PC-9 (cell line): ENCODE results near the gene PDE6B. TPM values are rescaled to one million over a fixed set of nuclear protein-coding genes. Genes with fewer than 3 reads are reported as not detected.

ENCODE experiments used
- BruUV-seq: library from RNA; stranded (reverse); fragments of 400-500 nt; replicated peaks from 2 replicates; lab custom pipeline; 2021; lab: Mats Ljungman, UMichigan
- CTCF ChIA-PET: fragments of 300-600 bp; sonication (Branson Sonifier 250); formaldehyde crosslinking; loops from one replicate; lab custom pipeline; 2022; ENCODE audit warnings: antibody characterized with exemption; lab: Charles Lee
- POLR2A ChIA-PET: fragments of 300-600 bp; sonication (Branson Sonifier 250); formaldehyde crosslinking; loops from one replicate; lab custom pipeline; 2022; ENCODE audit warnings: antibody characterized with exemption; ENCODE audit not compliant: unreplicated experiment; lab: Charles Lee
- DNase-seq, 2 experiments: peaks; one replicate each; pipeline versions ENCODE4 v3.0.0 to v3.0.0-alpha.2; 2015 to 2022; ENCODE audit warnings: mixed read lengths in 1 of 2
- H2AFZ ChIP-seq: fragments of 200-600 bp; sonication (generic); 2 replicates; pipeline ENCODE4 v1.8.1; 2017; ENCODE audit warnings: antibody characterized with exemption
- H3F3A ChIP-seq: fragments of 200-600 bp; sonication (generic); 2 replicates; pipeline ENCODE4 v1.8.1; 2017; ENCODE audit warnings: antibody characterized with exemption, mild to moderate bottlenecking, low read depth; ENCODE audit not compliant: insufficient read depth
- H3K27ac ChIP-seq: fragments of 200-600 bp; sonication (generic); 2 replicates; pipeline ENCODE4 v1.6.1; 2016; ENCODE audit warnings: mixed run types
- H3K27me3 ChIP-seq: fragments of 200-600 bp; sonication (generic); 2 replicates; pipeline ENCODE4 v1.6.1; 2016; ENCODE audit warnings: low read depth, mixed run types; ENCODE audit not compliant: insufficient read depth
- H3K36me3 ChIP-seq: fragments of 200-600 bp; sonication (generic); 2 replicates; pipeline ENCODE4 v1.6.1; 2016; ENCODE audit warnings: low read depth, mixed run types
- H3K4me1 ChIP-seq: fragments of 200-600 bp; sonication (generic); replicated peaks from 2 replicates; pipeline ENCODE4 v1.6.1; 2016; ENCODE audit warnings: mixed run types; ENCODE audit not compliant: insufficient read depth
- H3K4me2 ChIP-seq: fragments of 200-600 bp; sonication (generic); 2 replicates; pipeline ENCODE4 v1.6.1; 2017; ENCODE audit warnings: mixed run types
- H3K4me3 ChIP-seq: fragments of 200-600 bp; sonication (generic); 2 replicates; pipeline ENCODE4 v1.6.1; 2016; ENCODE audit warnings: mixed run types
- H3K79me2 ChIP-seq: fragments of 200-600 bp; sonication (generic); 2 replicates; pipeline ENCODE4 v1.6.1; 2017; ENCODE audit warnings: low read depth, mixed run types
- H3K9me2 ChIP-seq: fragments of 200-600 bp; sonication (generic); 2 replicates; pipeline ENCODE4 v1.8.1; 2017; ENCODE audit warnings: mild to moderate bottlenecking; ENCODE audit not compliant: insufficient read depth
- H3K9me3 ChIP-seq: fragments of 200-600 bp; sonication (generic); 2 replicates; pipeline ENCODE4 v1.8.1; 2016; ENCODE audit warnings: low read depth; ENCODE audit not compliant: insufficient read depth
- H4K20me1 ChIP-seq: fragments of 200-600 bp; sonication (generic); 2 replicates; pipeline ENCODE4 v1.8.1; 2017; ENCODE audit not compliant: insufficient read depth
- EZH2 ChIP-seq: fragments of 200-600 bp; sonication (generic); IDR thresholded peaks from 2 replicates; pipeline ENCODE4 v1.8.0; 2017; ENCODE audit warnings: antibody characterized with exemption, low read depth
- intact Hi-C: fragments of 100-400 bp; cut with micrococcal nuclease; formaldehyde crosslinking; loops from one replicate; pipeline ENCODE4 v1.10.0; 2022; ENCODE audit not compliant: unreplicated experiment
- total RNA-seq: library from RNA; stranded (reverse); gene quantifications from 2 replicates; pipeline ENCODE4 v1.2.3, GENCODE V29; 2021
- TF ChIP-seq, protein P1 (sequence below): fragments of 200-600 bp; sonication (generic); conservative IDR thresholded peaks from 2 replicates; pipeline ENCODE4 v1.6.1; 2017; ENCODE audit warnings: mixed run types, antibody characterized with exemption, mild to moderate bottlenecking, moderate library complexity

PDE6B gene
- total RNA-seq, 1 experiment from 2014 or later = 5.9 TPM

DNA sequence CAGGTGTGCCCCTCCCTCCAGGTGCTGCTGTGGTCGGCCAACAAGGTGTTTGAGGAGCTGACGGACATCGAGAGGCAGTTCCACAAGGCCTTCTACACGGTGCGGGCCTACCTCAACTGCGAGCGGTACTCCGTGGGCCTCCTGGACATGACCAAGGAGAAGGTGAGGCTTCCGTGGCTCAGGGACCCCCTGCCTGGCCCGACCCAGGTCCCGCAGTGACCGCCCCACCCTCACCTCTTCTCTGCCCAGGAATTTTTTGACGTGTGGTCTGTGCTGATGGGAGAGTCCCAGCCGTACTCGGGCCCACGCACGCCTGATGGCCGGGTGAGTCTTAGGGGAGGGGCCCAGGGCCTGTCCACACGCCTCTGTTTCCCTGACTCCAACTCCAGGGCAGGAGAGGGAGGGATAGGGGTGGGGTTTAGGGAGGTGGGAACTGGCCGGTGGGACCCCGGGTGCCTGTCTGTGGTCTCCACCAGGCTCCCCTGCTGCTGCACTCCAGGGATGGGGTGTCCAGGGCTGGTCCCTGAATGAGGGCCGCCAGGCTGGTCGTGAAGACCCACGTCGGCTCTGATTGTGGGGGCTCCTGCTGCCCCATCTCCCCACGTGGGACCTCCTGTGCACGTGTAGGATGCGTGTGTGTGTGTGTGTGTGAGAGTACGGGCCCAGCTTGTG, 28.6 kb downstream of the PDE6B start:
- no peaks in the 10 kb centered on the region for H3K36me3 ChIP-seq
- H3K4me1 ChIP-seq = no peaks in the 10 kb centered on the region
- H3K9me2 ChIP-seq = no peaks in the 10 kb centered on the region
- no peaks in the 10 kb centered on the region for H4K20me1 ChIP-seq
- intact Hi-C loops = no loop called here
- no peaks in the 10 kb centered on the region for H3K79me2 ChIP-seq
- no peak for DNase-seq
- H3F3A ChIP-seq = no peaks in the 10 kb centered on the region
- POLR2A ChIA-PET = no interaction called here
- no peak overlapping the region for H2AFZ ChIP-seq
- H3K4me3 ChIP-seq = no peak overlapping the region
- no TSS peak for BruUV-seq
- TF ChIP-seq, protein P1, sequence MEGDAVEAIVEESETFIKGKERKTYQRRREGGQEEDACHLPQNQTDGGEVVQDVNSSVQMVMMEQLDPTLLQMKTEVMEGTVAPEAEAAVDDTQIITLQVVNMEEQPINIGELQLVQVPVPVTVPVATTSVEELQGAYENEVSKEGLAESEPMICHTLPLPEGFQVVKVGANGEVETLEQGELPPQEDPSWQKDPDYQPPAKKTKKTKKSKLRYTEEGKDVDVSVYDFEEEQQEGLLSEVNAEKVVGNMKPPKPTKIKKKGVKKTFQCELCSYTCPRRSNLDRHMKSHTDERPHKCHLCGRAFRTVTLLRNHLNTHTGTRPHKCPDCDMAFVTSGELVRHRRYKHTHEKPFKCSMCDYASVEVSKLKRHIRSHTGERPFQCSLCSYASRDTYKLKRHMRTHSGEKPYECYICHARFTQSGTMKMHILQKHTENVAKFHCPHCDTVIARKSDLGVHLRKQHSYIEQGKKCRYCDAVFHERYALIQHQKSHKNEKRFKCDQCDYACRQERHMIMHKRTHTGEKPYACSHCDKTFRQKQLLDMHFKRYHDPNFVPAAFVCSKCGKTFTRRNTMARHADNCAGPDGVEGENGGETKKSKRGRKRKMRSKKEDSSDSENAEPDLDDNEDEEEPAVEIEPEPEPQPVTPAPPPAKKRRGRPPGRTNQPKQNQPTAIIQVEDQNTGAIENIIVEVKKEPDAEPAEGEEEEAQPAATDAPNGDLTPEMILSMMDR = no peak
- no peak for TF ChIP-seq EZH2
- H3K4me2 ChIP-seq = no peak overlapping the region
- peaks cover 55% of the 10 kb centered on the region for H3K27me3 ChIP-seq
- no peaks in the 10 kb centered on the region for H3K9me3 ChIP-seq
- H3K27ac ChIP-seq = no peak overlapping the region
- CTCF ChIA-PET = no interaction called here

DNA sequence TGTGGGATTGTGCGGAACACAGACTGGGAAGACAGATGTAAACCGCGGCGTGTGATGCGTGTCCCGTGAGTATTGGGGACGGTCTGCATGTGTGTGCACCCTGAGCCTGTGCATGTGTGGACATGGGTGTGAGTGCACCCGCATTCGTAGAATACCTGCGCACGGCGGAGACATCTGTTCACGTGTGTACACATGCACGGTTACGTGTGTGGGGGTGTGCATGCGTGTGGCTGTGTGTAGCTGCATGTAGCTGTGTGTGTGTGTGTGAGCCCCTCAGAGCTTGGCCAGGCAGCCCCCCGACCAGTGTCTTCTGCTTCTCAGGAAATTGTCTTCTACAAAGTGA, 29.1 kb downstream of the PDE6B start:
- H3K4me1 ChIP-seq = no peaks in the 10 kb centered on the region
- intact Hi-C loops = no loop called here

DNA sequence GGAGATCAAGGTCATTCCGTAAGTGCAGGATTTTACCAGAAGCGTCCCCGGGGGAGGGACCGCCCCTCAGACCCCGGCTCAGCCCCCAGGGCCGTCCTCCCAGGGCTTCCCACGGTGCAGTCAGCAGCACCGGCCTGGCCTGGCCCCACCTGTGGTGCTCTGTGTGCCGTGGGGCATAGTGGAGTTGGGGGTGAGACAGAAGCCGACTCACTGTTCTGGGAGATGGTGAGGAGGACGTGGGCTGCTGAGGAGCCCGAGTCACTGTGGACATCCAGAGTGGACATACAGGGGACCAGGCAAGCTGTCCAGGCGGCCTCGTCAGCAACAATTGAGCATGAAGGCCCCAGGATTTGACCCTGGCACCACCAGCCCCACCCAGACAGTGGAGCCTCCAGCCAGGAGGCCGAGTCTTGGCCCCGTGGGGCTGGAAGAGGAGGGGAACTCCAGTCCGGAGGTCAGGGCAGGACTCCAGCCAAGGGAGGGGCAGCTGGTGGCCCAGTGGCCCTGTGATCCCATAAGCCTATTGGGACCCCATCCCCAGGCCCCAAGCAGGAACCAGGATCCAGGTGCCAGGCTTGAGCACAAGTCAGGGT, 29.6 kb downstream of the PDE6B start:
- no peaks in the 10 kb centered on the region for H3K9me2 ChIP-seq
- H3F3A ChIP-seq = no peaks in the 10 kb centered on the region
- ChIA-PET CTCF (no interaction called here), POLR2A (no interaction called here)
- H3K4me2 ChIP-seq = no peak overlapping the region
- no TSS peak for BruUV-seq
- no peaks in the 10 kb centered on the region for H4K20me1 ChIP-seq
- H3K4me1 ChIP-seq = no peaks in the 10 kb centered on the region
- no peak for DNase-seq
- no peak overlapping the region for H3K27ac ChIP-seq
- no peaks in the 10 kb centered on the region for H3K9me3 ChIP-seq
- H3K27me3 ChIP-seq = peaks cover 51% of the 10 kb centered on the region
- H3K36me3 ChIP-seq = no peaks in the 10 kb centered on the region
- intact Hi-C loops = no loop called here
- H2AFZ ChIP-seq = no peak overlapping the region
- H3K4me3 ChIP-seq = no peak overlapping the region
- TF ChIP-seq, protein P1 = no peak
- no peak for TF ChIP-seq EZH2
- H3K79me2 ChIP-seq = no peaks in the 10 kb centered on the region

More for the DNA sequence above, 29.1 kb downstream of the PDE6B start:
- Histone ChIP-seq H3K36me3 (no peaks in the 10 kb centered on the region), H3K4me3 (no peak overlapping the region), H3K9me3 (no peaks in the 10 kb centered on the region), H3K79me2 (no peaks in the 10 kb centered on the region), H3K4me2 (no peak overlapping the region), H4K20me1 (no peaks in the 10 kb centered on the region), H3K27me3 (peaks cover 55% of the 10 kb centered on the region), H3F3A (no peaks in the 10 kb centered on the region), H2AFZ (no peak overlapping the region), H3K27ac (no peak overlapping the region), H3K9me2 (no peaks in the 10 kb centered on the region)
- BruUV-seq = no TSS peak
- POLR2A ChIA-PET = no interaction called here
- no peak for TF ChIP-seq EZH2
- TF ChIP-seq, protein P1 = no peak
- CTCF ChIA-PET = no interaction called here
- DNase-seq = no peak
